Measurements from ENCODE around the gene DEPDC4. TPM values are rescaled to one million over a fixed set of nuclear protein-coding genes. Genes with fewer than 3 reads are reported as not detected.

The DEPDC4 gene
- total and polyA plus RNA-seq, 2 experiments from 2014 or later: 2.2 to 9.4 TPM

GRCh38 chr12:100229876-100230275 lies 37.0 kb downstream of the DEPDC4 start:
- H3K27ac Mint-ChIP-seq: no peak overlapping the region
- no peaks in the 10 kb centered on the region for H3K9me2 ChIP-seq (ENCODE audit: insufficient read depth)
- no peak overlapping the region for H3K4me2 ChIP-seq
- TF ChIP-seq EZH2 (IDR thresholded peaks at IDR 0.05; ENCODE audit: low read depth, unreplicated experiment) (no peak), ETS1 (IDR thresholded peaks at IDR 0.05) (no peak), CTCF (conservative IDR thresholded peaks at IDR 0.05; ENCODE audit: low read depth in 2 of 2) (no peak), ZNF462 (CRISPR knock-in tag; IDR thresholded peaks at IDR 0.05) (no peak), ZNF331 (CRISPR knock-in tag; IDR thresholded peaks at IDR 0.05; ENCODE audit: low read depth) (no peak), POLR2AphosphoS5 (IDR thresholded peaks at IDR 0.05; ENCODE audit: low read depth) (no peak), CREB1 (CRISPR knock-in tag; IDR thresholded peaks at IDR 0.05; ENCODE audit: low read depth) (no peak), REST (IDR thresholded peaks at IDR 0.05; ENCODE audit: unreplicated experiment) (no peak), EZH2phosphoT487 (IDR thresholded peaks at IDR 0.05; ENCODE audit: unreplicated experiment) (no peak), JUNB (IDR thresholded peaks at IDR 0.05; ENCODE audit: unreplicated experiment) (no peak), STAT1 (IDR thresholded peaks at IDR 0.05; ENCODE audit: unreplicated experiment) (no peak), ZNF114 (CRISPR knock-in tag; IDR thresholded peaks at IDR 0.05) (no peak), NANOG (IDR thresholded peaks at IDR 0.05; ENCODE audit: borderline replicate concordance) (no peak)
- no peak overlapping the region for H3K4me3 ChIP-seq
- H3K27ac ChIP-seq (ENCODE audit: low read depth): no peak overlapping the region
- no peaks in the 10 kb centered on the region for H4K20me1 ChIP-seq (replicated peaks; ENCODE audit: insufficient read depth)
- DNase-seq (ENCODE audit: low spot score) (no peak), ATAC-seq (no peak)
- no peaks in the 10 kb centered on the region; the same call in 1 of the 2 replicates for H3K36me3 ChIP-seq (ENCODE audit: insufficient read depth)
- no peaks in the 10 kb centered on the region for H3K79me2 ChIP-seq (replicated peaks; ENCODE audit: insufficient read depth)
- peaks cover 3% of the 10 kb centered on the region; the same call in 1 of the 3 replicates for H3K4me1 Mint-ChIP-seq
- H2AFZ ChIP-seq: no peak overlapping the region
- no peaks in the 10 kb centered on the region for H3K4me1 ChIP-seq (ENCODE audit: insufficient read depth)
- H3K27me3 ChIP-seq (ENCODE audit: insufficient read depth): no peaks in the 10 kb centered on the region
- no peak overlapping the region for H3K4me3 Mint-ChIP-seq
- H3K27me3 Mint-ChIP-seq (ENCODE audit: insufficient read depth, low read depth, poor library complexity): no peaks in the 10 kb centered on the region
- peaks cover 10% of the 10 kb centered on the region; the same call in 1 of the 3 replicates for H3K36me3 Mint-ChIP-seq (ENCODE audit: low read depth)
- H3K9me3 Mint-ChIP-seq: no peaks in the 10 kb centered on the region
- H3F3A ChIP-seq (replicated peaks; ENCODE audit: low read depth): 0 out of 2 replicates have a peak, but pooled peaks cover 2% of the 10 kb centered on the region
